ENCODE measurements around the gene BICD2.
"Not testable (repeated sequence)": the region's sequence is repeated elsewhere in the genome, so short reads cannot be mapped to it uniquely, and the experiment has no call there.

BICD2 gene

DNA sequence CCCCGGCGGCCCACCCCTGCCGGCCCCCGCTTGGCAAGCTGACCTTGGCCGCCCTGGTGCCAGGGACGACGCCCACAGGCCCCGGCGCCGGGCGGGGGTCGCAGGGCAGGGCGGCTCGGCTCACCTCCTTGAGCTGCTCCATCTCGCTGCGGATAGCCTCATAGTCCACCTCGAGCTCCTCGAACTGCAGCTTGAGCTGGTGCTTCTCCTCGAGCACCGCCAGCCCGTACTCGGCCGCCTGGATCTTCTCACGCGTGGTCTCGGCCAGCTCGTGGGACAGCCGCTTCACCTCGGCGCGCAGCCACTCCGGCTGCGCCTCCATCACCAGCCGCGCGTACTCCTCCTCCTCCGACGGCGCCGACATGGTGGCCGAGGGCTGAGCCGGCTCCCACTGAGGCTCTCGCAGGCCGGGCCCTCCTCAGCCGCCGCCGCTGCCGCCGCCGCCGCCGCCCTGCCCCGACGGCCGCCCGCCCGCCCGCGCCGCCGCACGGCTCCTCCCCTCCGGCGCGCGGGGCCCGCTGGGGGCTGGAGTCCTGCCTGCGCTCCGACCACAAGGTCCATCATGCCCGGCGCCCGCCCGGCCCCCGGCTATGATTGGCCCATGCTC is at the start of gene BICD2:
Gene BICD2, minus strand, starts transcription at position 453 of the 607 bp plus-strand sequence. Its CDS starts 89 bp downstream, at position 364.
- no peak for DNase-seq (ENCODE audit: low read depth)

- not testable (repeated sequence) for DNase-seq (ENCODE audit: low read depth)
These were observed 45.1 kb upstream of the BICD2 start for GRCh38 chr9:92809629-92810326.

DNA sequence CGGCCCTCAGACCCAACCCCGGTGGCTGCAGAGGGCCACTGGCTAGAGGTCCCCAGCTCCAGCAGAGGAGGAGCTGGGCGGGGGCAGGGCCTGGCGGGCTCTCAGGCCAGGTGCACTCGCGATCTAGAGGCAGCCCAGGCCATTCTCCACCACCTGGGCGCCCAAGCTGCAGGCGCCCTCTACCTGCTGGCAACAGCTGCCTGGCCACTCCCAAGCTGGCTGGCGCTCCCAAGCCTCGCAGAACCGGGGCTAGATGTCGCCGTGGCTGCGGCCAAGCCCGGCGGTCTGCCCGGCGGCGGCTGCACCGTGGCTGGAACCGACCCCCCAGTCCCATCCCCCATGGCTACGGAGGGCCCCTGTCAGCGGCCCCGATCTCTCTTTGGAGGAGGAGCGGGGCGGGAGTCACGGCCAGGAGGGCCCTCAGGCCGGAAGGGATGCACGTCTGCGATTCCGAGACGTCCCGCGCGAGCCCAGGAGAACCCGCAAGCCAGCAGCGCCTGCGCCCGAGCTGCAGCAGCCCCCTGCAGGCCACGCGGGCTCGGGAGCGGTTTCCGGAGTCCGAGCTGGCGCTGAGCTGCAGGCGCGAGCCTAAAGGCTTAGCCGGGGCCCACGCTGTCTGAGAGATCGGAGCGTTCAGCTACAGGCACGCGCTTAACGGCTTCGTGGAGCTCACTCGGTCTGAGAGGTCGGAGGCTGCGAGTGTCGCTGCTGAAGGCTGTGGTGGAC is 44.3 kb upstream of the BICD2 start:
- DNase-seq (ENCODE audit: low read depth) = peak; percentile 13

- no peak for DNase-seq (ENCODE audit: low read depth)
These were observed 43.4 kb upstream of the BICD2 start for GRCh38 chr9:92807757-92808725.

- no peak for DNase-seq (ENCODE audit: low read depth)
These were observed 42.6 kb upstream of the BICD2 start for GRCh38 chr9:92807031-92807756.

DNA sequence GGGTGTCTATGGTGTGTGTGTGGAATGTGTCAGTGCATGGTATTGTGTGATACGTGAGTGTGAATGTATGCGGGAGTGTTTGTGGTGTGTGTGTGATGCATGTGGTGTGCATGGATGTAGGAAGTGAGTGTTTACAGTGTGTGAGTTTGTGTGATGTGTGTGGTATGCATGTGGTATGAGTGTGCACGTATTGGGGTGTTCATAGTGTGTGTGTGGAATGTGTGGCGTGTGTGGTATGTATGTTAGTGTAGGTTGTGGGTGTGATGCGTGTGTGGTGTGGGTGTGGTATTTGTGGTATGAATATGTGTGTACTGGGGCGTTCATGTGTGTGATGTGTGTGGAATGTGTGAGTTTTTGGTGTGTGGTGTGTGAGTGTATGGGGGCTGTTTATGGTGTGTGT is 40.1 kb upstream of the BICD2 start:
- DNase-seq (ENCODE audit: low read depth) = no peak

DNA sequence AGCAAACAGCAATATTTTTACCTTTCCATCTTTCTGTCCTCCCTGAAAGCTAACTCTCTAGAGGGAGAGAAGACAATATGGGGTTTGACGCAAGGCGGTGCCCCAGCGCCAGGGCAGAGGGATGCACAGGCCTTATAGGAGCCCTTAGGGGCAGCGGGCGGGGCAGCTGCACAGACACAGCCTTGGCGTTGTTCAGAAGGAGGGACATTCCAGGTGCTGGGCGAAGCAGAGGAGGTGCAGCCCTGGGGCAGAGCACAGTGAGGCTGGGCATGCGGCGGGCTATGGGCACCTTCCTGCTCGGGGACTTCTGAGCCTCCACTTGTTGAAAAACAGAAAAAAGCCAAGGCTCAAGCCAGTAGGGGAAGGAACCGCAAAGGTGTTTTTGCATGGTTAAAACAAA is 33.7 kb upstream of the BICD2 start:
- DNase-seq (ENCODE audit: low read depth) = no peak

- not testable (repeated sequence) for DNase-seq (ENCODE audit: low read depth)
These were observed 31.7 kb upstream of the BICD2 start for GRCh38 chr9:92796337-92796804.

DNA sequence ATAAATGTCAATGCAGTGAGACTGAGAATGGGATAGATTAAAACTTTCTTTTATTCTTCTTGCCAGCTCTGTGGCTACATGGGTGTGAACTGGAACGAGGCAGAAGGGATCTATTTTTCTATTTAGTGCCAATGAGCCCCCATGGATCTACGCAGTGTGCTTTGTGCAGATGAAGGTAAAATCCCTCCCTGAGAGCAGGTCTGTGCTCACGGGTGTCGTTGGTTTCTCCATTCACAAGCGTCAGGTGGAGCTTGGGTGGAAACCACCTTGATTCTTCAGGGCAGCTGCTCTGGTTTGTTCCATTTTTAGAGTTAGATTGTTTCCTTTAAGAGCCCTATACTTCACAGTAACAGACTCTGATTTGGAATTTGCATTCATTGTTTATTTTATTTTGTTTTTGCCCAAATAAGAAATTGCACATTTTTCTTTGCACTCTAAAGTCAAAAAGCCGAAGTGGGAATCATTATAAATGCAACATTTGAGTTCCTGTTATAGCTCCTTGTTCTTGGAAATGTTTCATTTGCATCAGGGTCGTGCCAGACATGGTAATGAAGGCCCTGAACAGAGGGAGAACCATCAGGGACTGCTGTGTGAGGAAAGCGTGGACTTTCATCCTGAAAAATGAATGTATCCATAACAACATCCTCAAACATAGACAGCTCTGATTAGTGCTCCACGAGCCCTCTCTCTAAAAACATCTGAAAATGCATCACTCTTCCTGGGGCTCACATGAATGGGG is 31.1 kb upstream of the BICD2 start:
- no peak for DNase-seq (ENCODE audit: low read depth)

DNA sequence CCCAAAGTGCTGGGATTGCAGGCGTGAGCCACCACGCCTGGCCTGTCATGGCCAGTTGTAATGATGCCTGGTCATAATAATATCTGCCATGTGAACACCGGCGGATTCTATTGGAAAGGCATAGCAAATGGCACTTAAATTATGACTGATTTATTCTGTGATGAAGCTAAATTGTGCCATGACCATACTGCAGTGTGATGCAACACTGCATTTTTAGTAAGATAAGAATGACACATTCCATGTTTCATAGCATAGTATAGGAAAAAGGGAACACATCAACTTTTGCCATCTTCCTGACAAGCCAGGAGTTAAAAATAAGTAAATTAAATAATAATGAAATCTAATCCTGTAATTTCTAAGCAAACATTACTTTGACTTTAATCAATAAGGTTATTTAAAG is 30.4 kb upstream of the BICD2 start:
- no peak for DNase-seq (ENCODE audit: low read depth)

- DNase-seq (ENCODE audit: low read depth) = no peak
These were observed 29.8 kb upstream of the BICD2 start for GRCh38 chr9:92794426-92794825.

DNA sequence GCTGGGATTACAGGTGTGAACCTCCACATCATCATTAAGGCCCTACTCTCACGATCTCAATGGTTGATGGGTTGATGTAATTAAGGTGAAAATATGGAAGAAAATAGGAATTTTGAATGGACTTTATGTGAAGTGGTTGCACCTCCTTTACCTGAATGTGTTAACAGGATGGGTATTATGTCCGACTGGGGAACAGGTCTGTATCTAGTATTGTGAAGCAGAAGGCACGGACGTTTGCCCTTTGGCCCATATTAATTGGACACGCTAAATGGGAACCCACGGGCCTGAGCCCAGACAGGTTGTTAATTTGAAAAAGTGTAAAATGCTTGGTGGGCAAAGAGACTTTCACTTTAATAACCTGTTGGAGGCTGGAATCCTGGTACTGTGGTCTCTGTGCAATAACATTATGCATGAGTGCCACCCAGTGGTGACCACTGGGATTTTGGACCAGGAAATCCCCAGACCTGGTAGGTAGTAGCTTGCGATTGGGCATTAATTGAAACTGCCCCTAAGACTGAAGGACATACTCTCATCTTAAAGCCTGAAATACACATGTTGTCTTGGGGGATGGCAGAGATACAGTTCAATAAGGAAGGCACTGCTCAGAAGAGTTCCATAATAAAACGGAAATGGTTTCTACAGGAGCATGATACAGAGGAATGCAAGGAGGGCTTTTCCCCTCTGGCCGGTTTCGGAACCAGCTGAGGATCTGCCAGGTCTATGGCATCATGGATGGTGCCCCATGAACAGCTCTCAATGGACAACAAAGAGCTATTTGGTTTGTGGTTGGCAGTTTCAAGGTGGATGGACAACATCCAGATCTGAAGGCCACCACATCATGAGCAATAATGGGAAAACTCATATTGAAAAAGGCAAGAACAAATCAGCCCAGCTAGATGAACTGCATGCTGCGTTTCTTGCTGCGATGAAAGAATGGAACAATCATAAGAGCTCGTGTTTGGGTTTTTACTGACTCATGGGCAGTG is 26.2 kb upstream of the BICD2 start:
- peak; percentile 62 for DNase-seq (ENCODE audit: low read depth)

GRCh38 chr9:92786298-92786697 is 21.7 kb upstream of the BICD2 start:
- DNase-seq (ENCODE audit: low read depth) = no peak

DNA sequence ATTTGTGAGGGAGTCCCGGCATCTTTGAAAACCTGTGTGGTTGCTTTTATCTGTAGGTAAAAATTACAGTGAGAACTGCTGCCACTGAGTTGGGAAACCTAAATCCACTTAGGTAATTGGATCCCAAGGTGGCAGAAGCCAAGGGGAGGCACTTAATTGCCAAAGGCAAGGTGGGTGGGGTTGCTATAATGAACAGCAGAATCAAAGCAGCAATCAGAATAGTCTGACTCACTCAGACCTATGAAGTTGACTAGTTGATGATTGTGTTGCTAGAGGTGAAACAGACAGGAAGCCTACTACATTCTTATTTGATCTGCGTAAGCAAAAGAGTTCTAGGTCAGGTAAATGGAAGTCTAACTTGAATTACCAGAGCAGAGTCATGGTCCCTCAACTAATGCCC is 17.3 kb upstream of the BICD2 start:
- DNase-seq (ENCODE audit: low read depth) = no peak

GRCh38 chr9:92780206-92780605 is 15.6 kb upstream of the BICD2 start:
- no peak for DNase-seq (ENCODE audit: low read depth)

DNA sequence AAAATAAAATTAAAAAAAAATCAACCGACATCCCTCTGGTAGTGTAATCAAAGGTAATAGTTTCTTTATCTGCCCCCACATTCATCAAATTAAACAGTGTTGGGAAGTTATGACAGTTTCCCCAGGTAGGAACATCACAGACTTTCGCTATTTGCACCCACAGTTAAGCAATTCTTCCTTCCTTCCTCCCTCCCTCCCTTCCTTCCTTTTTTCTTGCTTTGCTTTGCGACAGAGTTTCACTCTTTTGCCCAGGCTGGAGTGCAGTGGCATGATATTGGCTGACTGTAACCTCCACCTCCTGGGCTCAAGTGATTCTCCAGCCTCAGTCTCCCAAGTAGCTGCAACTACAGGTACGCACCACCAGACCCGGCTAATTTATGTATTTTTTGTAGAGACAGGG is 10.8 kb upstream of the BICD2 start:
- no peak for DNase-seq (ENCODE audit: low read depth)

GRCh38 chr9:92774274-92774673 is 9.6 kb upstream of the BICD2 start:
- DNase-seq (ENCODE audit: low read depth) = no peak

GRCh38 chr9:92773810-92774209 is 9.2 kb upstream of the BICD2 start:
- no peak for DNase-seq (ENCODE audit: low read depth)

- no peak for DNase-seq (ENCODE audit: low read depth)
These were observed 6.7 kb upstream of the BICD2 start for GRCh38 chr9:92771309-92771708.
